GM21447 (cell line): ENCODE measurements around the gene BUB3.

Source experiments
- ATAC-seq: cut with Tn5 transposase; IDR thresholded peaks from one replicate; pipeline ENCODE4 v1.9.1; 2021; ENCODE audit not compliant: unreplicated experiment

The BUB3 gene

GRCh38 chr10:123202506-123202905 is 48.3 kb downstream of the BUB3 start:
- ATAC-seq = no peak

- ATAC-seq = no peak
These were observed 49.4 kb downstream of the BUB3 start for GRCh38 chr10:123203393-123204126.

GRCh38 chr10:123204127-123204461 is 49.9 kb downstream of the BUB3 start:
- ATAC-seq = no peak

GRCh38 chr10:123205041-123205440 is 50.8 kb downstream of the BUB3 start:
- ATAC-seq = no peak

- no peak for ATAC-seq
These were observed 57.9 kb downstream of the BUB3 start for GRCh38 chr10:123212063-123212462.

GRCh38 chr10:123212640-123213039 is 58.4 kb downstream of the BUB3 start:
- ATAC-seq = no peak

- ATAC-seq = no peak
These were observed 59.0 kb downstream of the BUB3 start for GRCh38 chr10:123213192-123213591.
